Activated gamma-delta T cell (primary cell): ENCODE measurements around the gene BHLHE23.
A peak's percentile ranks its signal among the peaks of the same experiment; 100 is the strongest.

Experiments
- DNase-seq: peaks from one replicate; lab custom pipeline; 2025; lab: John Stamatoyannopoulos, UW

The BHLHE23 gene

DNA sequence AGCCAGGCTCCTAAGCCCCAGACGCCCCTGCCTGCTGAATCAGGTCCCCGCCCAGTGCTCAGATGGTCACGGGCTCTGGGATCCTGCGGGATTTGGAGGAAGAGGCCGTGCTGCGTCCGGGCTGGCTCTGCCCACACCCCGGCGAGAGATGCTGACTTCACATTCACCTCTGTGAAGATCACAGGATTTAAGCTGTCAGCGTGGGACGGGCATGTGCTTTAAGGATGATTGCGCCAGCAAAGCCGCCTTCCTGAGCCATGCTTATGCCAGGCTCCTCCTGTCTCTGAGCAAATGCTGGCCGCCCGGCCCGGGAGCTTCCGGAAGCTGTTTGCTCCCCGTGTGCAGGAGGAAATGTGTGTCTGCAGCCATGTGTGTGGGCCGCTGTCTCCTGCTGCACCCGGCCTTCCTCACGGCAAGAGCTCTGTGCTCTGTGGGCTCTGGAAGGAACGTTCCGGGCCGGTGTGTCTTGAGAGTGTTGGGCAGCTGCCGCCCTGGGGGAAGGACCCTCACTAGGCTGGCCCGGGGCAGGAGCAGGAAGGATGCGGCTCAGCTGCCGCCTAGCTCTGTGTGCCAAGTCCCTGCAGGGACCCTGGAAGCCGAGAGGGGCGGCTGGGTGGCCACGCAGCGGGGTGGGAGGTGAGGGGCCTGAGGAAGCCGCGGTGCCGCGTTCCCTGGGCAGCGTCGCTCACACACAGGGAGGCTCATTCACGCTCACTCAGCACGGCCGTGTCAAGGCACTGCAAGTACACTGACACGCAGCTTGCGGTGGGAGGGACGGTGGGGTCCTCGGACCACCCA, 19.0 kb upstream of the BHLHE23 start:
- no peak for DNase-seq

DNA sequence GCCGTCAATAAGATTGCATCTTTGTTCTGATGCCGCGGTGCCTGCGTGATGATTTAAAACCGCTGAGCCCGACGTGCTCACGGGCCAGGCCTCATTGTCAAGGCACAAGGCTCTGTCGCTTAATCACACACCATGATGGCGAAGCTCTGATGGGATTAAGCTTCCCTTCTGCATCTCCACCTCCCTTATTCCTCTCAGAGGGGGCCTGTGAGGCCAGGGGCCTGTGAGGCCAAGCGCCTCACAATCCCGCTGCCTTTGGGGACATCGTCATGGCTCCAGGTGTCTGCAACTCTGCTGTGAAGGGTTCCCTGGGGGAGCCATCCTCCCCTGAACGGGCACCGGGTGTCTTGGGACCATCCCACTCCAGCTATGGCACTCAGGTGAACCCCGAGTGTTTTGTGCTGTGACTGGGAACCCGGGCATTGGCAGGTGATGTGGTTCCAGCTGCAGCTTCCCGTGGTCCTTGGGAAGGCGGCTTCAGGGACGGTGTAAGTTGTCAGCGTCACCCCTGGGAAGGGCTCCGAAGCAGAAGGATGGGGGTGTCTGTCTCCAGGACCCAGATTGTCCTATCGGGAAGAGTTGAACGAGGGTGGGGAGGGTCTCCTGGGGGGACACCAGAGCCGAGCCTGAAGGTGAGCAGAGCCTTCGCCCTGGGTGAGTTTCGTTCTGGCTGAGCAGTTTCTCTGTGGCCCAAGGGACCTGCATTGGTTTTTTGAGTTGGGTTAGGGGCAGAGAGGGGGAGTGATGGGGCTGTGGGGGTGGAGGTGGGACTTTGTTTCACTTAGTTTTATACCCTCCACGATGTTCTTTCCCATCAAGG, 18.0 kb upstream of the BHLHE23 start:
- DNase-seq: no peak

GRCh38 chr20:63023936-63024571, 17.3 kb upstream of the BHLHE23 start:
- no peak for DNase-seq

- DNase-seq: no peak
These were observed 16.5 kb upstream of the BHLHE23 start for GRCh38 chr20:63023071-63023935.

GRCh38 chr20:63022501-63022900, 15.7 kb upstream of the BHLHE23 start:
- DNase-seq: no peak

DNA sequence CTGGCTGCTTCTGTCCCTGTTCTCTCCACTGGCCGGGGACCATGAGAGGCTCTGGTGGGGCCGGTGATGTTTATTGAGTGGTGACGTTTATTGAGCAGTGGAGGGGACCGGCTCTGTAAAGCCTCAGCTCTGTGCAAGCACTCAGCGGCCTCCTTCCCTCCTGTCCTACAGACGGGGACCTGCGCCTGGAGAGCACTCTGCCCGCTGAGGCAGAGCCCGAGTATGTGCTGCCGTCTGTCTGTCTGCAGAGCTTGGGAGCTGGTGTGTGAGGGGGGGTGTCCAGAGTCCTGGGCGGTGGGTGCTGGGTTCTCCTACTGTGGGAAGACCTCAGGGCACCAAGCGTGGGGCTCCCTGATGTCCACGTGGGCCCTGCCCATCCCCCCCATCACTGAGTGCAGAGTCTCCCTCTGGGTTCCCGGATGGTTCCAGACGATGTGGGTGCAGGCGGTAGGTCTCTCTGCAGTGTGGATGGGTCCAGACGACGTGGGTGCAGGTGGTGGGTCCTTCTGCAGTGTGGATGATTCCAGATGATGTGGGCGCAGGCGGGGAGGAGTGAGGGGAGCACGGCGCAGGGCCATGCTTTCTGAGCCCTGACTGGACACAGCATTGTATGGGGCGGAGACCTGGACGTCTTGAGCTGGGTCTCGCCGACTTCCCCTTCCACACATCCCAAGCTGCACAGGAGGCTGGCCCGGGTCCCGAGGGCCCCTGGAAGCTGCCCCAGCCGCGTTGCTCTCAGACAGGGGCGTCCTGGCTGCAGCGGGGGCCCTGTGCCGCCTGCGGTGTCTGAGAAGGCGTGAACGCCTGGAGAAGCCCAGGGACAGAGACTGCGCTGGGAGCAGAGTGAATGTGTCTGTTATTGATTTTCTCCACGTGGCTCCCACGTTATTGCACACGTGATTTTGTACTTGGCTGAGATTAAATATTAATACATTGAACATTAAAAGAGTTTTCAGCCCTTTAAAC, 14.9 kb upstream of the BHLHE23 start:
- no peak for DNase-seq

- no peak for DNase-seq
These were observed 13.9 kb upstream of the BHLHE23 start for GRCh38 chr20:63020681-63021080.

DNA sequence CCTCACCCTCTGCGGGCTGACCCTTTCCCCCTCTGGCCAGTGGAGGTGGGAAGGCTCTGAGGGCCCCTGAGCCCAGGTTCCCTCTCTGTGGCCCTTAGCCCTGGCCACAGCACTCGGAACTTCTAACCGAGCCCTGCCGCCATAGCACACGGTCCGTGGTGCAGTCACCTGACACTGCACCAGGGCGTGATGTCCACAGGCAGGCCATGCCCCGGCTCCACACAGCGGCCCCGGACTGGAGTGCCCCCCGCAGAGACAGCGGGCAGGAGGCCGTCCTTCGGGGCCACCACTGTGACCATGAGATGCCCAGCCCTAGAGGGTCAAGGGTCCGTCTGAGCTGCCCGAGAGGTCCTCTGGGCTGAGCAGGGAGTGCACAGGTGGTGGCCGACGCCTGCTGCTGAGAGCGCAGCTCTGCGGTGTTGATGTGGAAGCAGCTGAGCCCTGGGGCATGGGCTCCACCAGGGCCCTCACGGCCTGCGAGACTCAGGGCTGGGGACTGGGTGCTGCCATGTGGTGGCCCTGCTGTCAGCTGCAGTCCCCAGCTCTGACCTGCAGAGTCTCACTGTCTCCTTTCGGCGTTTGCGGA, 11.2 kb upstream of the BHLHE23 start:
- DNase-seq: no peak

GRCh38 chr20:63017076-63017825, 10.5 kb upstream of the BHLHE23 start:
- DNase-seq: no peak

- DNase-seq: no peak
These were observed 9.8 kb upstream of the BHLHE23 start for GRCh38 chr20:63016514-63017075.

DNA sequence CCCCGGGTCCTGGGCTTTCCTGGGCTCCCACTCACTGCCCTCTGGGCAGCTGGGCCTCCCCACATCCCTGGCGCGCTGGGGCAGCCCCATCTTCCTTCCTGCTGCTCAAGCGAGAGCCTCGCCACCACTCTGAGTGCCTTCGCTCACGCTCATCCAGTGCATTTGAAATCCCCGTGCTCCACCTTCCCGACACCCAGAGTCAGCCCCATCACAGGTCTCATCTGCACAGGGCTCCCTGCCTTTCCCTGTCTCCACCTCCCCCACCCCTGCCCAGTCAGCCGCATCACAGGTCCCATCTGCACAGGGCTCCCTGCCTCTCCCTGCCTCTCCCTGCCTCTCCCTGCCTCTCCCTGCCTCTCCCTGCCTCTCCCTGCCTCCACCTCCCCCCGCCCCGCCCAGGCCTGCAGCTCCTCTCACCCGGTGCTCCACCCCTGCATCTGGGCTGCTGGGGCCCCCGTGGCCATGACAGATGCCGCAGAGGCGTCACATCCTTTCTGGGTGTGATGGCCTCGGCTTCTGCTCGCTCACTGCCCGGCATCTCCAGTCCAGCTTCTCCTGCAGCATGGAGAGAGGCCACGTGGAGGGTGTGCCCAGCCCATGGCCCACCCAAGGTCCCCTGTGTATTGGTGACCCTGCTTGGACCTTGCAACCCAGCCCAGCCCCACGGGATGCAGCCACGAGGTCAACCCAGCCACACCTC, 9.0 kb upstream of the BHLHE23 start:
- no peak for DNase-seq

DNA sequence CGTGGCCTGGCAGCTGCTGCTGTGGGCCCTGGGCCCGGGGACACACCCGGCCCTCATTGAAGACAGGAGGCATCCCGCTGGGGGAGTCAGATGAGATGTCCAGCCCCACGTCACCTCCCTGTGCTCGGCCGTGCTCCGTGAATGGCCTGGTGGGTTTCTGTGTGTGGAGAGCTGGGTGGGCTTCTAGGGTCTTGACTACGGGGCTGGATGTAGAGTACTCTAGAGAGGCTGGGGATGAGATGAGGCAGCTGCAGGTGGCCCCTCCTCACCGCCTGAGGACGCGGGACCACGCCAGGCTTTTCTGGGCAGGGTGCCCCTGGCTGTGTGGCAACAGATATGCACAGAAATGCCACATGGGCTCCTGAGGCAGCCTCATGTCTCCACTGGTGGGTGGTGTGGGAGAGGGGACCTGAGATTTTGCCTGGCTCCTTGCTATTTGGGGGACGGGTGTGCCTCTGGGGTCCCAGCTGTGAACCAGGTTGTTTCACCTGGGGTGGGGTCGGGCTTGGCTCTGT, 8.4 kb upstream of the BHLHE23 start:
- DNase-seq: no peak

GRCh38 chr20:63014710-63015109, 7.9 kb upstream of the BHLHE23 start:
- no peak for DNase-seq

DNA sequence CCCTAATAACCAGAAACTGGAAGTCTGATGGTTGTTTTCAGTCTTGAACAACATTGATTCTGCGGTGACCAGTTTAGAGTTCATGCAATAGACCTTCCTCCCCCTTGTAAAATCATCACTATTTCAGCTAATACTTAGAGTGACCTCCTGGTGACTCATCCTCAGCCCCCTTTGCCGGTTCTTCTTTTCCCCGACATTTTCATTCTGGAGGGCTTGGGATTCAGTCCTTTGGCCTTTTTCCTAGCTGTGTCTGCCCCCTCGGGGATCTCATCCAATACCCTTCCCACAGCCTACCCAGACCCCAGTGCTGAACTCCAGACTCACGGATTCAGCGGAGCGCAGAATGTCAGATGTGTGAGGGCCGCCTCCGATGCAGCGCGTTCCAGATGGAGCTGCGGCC, 7.5 kb upstream of the BHLHE23 start:
- no peak for DNase-seq

GRCh38 chr20:63013207-63013606, 6.4 kb upstream of the BHLHE23 start:
- no peak for DNase-seq

DNA sequence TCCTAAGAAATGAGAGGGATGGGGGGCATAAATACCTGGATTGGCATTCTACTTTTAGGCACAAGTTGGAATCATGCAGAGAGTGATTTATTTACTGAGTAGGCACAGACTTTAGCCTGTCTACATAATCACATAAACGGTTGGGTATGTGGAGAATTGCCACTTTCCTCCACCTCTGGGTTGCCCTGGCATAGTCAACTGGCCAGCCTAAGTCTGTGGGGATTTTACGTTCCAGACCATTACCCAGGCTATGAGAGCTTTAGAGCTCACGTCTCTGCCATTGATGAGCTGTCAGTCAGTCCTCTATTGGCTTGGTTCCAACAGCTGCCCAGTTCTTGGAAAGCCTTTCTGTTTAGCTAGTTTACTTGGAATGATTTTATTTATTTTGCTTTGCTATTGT, 5.0 kb upstream of the BHLHE23 start:
- no peak for DNase-seq

GRCh38 chr20:63009988-63010769, 3.4 kb upstream of the BHLHE23 start:
- DNase-seq: peak; percentile 32
